HG02943 (cell line): ENCODE data around the gene MTFP1.
A peak's percentile ranks its signal among the peaks of the same experiment; 100 is the strongest.

ENCODE experiments used
- ATAC-seq: cut with Tn5 transposase; IDR thresholded peaks from one replicate; pipeline ENCODE4 v1.9.1; 2021; ENCODE audit warnings: mild to moderate bottlenecking, low read depth, moderate library complexity; ENCODE audit not compliant: unreplicated experiment

The MTFP1 gene, protein sequence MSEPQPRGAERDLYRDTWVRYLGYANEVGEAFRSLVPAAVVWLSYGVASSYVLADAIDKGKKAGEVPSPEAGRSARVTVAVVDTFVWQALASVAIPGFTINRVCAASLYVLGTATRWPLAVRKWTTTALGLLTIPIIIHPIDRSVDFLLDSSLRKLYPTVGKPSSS

DNA sequence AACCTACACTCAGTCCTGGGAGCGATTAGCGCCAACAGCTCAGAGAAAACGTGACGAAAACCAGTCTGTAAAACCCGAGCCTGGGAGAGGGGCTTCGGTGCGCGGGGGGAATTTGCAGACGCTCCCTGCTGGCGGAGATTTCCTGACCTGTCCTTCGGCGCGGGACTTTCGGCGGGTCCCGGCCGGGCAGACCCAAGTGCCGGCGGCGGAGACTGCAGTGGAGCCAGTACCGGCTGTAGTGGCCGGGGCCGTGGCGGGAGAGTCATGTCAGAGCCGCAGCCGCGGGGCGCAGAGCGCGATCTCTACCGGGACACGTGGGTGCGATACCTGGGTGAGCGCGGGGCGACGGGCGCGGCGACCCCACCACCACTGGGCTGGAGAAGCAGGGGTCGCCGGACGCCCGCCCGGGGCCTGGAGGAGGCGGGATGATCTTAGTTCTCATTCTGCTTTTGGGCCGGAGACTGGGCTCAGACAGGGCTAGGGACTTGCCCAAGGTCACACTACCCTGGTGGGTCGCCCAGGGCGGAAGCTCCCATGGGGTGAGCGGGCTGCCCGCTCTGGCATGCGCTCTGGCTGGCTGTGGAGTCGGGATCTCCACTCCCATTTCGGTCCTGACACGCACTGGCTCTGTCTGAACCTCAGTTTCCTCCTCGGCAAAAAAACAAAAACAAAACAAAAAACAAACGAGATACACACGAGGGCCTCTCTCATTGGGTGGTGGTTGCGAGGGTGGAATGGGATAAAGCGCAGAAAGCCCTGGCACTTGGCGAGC, at the start of gene MTFP1:
Gene MTFP1 (plus strand): TSS at position 153 of the 772 bp plus-strand sequence. CDS start 112 bp downstream, at position 265.
- no peak for ATAC-seq

DNA sequence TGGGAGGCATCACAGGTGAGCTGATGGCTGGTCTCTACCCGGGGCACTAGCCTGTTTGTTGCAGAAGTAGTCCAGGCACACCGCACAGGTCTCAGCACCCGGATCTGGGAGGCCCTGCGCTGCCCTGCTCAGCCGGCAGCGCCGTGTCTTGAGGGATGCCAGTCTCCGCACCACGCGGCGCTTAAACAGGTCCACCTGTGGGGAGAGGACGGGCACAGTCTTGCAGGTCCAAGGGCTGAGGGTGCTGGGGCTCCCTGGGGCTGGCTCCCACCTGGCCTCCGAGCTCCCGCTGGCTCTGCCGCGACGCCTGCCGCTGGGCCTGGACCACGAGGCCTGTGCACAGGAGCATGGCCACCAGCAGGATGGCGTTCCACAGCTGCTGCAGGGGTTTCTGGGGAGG, 45.6 kb upstream of the MTFP1 start:
- ATAC-seq, result no peak

DNA sequence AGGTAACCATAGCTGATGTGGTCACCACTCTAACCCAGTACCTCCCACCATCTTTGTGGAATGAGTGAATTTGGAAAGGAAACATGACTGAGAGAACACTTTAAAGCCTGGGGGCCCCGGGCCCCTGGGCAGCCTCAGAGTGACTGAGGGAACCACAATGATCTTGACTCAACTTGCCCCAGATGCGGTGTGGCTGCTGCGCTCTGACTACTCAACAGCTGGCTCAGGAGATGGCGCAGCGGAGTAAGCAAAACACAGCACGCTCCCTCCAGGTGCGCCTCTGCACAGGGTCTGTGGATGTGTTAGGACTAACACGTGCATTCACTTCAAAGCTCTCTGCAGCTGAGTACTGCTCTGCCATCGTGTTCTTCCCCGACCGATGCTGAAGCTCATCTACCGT, 44.3 kb upstream of the MTFP1 start:
- ATAC-seq, result no peak

DNA sequence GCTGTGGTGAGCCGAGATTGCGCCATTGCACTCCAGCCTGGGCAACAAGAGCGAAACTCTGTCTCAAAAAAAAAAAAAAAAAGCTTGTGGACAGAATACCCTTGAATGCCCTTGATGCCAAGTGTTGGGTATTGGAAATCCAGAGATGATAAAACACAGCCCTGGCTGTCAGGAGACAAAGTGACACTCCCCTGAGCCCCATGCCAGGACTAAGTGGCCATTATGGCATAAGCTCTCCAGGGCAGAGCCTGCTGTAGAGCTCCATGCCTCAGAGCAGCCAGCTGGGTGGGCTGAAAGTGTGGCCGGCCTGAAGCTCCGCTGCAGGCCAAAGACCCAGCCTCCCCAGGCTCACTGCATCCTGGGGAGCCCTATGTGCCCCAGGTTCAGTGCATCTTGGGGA, 43.2 kb upstream of the MTFP1 start:
- no peak for ATAC-seq

DNA sequence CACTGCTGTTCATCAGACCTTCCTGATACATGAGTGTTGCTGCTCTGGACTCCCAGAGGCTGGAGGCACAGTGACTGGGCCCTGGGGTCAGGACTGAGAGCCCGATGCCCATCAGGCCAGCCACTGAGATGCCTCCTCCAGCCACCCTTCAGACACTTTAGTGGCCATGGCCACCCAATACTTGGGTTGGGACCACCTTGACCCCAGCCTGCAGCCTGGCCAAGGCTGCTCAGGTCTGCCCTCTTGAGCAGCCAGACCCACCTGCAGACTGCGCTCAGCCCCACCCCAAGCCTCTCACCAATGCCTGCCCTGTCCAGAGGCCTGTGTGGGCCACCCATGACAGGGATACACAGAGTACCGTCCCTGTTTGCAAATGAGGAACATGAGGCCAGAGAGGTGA, 42.5 kb upstream of the MTFP1 start:
- no peak for ATAC-seq

DNA sequence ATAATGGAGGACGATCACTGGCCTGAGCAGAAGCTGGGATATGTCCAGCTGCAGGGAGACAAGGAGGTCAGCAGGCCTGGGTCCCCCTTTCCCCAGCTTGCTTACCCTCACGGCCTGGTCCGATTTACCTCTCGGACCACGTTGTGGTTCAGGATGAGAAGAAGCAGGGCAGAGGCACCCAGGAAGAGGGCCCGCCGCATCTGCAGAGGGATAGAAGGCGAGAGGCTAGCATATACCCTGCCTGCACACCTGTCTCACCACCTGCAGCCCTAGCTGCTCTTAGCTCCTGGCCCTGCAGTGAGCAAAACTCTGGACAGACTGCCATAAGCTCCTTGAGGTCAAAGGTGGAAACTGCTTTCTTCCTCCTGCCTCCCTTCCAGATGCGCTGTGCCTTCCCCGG, 39.6 kb upstream of the MTFP1 start:
- ATAC-seq, result no peak

DNA sequence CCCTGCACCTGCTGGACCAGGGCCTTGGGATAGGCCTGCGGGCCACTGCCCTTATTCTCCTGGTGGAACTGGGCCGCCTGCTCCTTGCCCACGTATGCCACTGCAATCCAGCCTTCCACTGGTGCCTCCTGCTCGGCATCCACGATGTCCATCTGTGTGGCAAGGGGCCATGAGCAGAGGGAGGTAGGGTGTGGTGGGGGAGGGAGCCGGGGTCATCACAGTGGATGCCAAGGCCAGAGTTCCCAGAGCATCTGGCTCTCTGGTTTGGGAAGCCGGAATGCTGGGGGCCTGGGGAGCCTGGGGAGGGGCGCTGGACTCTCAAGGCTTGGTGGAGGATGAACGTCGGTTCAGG, 39.0 kb upstream of the MTFP1 start:
- ATAC-seq, result no peak

DNA sequence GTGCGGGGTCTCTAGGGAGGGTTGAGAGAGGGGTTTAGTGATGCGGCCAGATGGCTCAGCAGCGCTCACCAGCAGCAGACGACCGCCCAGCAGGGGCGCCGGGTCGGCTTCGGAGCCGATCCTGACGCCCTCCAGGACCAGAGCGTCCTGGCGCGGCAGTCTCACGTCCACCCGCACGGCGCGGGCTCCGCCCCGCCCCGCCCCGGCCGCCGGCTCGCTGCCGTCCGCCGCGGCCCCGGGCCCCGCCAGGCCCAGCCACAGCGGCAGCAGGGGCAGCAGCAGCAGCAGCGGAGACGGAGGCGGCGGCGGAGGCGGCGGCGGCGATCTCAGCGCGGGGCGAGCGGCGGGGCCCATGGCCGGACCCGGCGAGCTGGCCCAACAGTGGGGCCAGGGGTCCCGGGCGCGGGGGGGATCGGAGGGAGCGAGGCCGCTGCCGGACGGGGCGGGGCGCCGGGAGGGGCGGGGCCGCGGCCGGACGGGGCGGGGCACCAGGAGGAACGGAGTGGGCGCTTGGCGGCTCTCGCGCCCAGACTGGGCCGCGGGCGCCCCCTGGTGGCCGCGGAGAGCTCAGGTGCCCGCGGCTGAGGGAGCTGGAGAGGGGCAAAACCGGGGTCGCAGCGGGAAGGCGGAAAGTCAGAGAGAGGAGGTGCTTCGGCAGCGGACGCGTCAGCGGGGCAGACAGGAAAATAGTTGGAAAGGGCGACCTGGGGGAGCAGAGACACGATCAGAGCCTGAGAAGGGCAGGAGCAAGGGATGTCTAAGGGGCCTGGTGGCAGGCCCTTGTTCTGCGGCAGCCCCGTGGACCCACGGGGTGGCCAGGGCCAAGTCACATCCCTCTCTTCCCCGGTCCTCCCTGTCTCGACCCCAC, 38.4 kb upstream of the MTFP1 start, which contains the start of gene RNF215:
Gene RNF215 (minus strand): TSS at position 452 of the 868 bp plus-strand sequence. CDS start 98 bp downstream, at position 354.
- peak; percentile 70 for ATAC-seq

DNA sequence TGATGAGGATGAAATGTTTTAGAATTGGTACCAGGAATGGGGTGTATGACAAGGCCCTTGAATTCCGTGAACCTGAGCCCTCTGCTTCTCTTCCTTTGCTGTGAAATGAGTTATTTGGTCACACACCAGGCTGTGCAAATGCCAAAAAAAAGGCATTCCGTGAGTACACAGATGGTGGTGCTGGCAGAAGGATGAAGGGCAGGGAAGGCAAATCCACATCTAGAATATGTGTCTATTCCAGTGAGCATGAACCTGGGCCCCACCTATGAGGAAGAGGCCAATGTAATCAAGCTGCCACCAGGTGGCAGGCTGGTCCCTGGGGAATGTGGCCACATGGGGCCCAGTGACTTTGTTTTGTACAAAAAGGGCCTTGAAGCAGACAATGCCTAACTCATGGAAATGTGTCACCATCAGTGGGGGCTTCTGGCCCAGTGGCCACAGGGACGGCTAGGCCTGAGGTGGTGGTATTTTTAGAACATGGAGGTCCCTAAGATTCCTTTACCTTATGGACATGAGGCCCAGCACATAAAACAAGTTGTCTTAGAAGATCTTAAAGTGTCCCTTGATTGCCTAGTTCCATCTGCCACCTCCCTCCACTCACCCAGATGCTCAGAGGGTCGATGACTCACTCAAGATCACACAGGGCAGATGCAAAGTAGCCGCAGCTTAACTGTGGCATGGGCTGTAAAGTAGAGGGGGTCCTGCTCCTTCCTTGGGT, 34.4 kb upstream of the MTFP1 start:
- no peak for ATAC-seq

DNA sequence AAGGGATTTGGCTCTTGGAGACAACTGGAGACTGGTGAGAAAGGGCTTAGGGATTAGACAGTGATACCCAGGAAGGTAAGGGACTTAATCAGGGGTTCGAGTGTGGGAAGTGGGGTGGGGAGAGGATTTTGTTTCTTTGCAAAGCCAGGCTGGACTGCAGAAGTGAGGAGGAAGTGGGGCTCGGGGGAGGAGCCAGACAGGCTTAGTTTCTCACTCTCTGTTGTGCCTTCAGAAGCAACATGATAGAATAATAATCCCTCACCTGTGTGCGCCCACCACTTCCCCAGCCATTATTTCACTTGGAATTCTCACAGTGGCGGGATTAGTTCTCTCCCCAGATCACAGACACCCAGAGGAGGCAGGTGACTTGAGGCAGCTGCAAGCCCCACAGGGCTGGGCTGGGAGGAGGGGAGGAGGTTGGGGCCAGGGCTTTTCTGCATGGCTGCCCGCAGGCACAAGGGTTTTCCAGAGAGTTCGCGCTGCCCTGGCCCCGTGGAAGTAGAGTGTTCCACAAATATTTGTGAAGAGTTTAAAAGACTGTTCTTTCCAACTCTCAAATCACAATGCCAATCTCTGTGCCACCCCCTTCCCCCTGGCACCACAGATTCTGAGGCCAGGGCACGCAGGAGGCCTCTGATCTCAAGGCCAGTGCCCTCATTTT, 32.8 kb upstream of the MTFP1 start:
- ATAC-seq, result no peak

DNA sequence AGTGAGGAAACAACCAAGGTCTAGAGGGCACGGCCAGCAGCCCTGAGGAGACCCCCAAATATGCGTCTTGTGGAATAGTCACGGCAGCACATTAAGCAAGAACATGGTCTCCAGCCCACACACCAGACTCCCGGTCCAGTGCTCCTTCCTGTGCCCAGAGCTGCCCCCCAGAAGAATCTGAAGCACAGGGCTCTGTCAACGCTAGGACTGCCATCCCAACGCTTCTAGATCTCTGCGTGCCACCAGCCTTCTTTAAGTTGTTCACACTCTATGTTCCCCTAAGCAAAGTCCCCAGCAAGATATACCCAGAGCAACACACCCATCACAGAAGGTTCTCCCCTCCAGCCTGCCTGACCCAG, 32.3 kb upstream of the MTFP1 start:
- ATAC-seq, result no peak

DNA sequence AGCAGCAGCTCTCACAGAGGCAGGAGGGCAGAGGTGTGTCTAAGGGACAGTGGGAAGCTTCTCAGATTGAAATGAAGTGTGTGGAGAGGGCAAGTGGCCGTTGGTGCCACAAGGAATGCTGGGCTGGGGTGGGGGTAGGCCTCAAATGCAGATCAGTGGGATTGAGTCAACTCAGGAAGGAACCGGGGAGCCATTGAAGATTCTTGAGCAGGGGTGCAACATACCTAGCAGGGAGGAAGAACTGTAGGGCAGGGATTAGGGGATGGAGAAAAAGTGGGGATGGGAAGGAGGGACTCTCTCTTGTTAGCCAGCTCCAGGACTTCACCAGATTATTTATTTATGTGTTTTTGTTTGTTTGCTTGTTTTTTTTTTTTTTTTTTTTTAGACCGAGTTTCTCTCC, 31.7 kb upstream of the MTFP1 start:
- ATAC-seq, result no peak

DNA sequence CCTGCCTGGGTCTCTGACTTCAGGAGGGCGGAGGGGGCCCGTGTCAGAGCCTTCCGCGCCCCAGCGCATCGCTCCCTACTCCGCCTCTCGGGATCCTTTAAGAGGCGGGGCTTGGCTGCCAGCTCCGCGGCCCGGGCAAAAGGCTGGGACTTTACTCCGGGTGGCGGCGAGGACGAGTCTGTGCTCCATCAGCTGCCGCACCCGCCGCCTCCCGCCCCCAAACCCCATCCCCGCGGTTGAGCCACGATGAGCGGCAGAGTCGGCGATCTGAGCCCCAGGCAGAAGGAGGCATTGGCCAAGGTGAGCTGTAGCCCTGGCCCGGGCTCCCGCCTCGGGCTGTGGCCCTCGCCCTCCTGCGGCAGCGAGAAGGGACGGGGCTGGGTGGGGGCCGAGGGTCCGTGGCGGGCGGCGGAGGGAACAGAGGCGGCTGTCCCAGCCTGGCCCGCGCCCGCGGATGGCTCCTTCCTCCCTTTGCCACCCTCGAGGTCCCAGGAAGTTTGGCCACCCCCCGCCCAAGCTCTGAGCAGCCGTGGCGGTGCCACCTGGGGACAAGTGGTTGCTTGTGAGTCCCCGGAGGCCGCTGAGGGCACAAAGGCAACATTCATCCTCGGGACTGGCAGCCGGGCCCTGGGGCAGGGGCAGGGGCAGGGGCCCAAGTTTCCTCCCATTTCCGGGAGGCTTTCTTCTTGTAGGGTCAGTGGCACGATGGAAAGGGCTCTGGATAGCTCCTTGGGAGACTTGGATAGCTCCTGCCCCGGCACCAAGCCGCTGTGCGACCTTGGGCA, 28.5 kb upstream of the MTFP1 start, which contains the start of gene SEC14L2:
Gene SEC14L2 (plus strand): TSS at position 148 of the 785 bp plus-strand sequence. CDS start 99 bp downstream, at position 247.
- no peak for ATAC-seq

DNA sequence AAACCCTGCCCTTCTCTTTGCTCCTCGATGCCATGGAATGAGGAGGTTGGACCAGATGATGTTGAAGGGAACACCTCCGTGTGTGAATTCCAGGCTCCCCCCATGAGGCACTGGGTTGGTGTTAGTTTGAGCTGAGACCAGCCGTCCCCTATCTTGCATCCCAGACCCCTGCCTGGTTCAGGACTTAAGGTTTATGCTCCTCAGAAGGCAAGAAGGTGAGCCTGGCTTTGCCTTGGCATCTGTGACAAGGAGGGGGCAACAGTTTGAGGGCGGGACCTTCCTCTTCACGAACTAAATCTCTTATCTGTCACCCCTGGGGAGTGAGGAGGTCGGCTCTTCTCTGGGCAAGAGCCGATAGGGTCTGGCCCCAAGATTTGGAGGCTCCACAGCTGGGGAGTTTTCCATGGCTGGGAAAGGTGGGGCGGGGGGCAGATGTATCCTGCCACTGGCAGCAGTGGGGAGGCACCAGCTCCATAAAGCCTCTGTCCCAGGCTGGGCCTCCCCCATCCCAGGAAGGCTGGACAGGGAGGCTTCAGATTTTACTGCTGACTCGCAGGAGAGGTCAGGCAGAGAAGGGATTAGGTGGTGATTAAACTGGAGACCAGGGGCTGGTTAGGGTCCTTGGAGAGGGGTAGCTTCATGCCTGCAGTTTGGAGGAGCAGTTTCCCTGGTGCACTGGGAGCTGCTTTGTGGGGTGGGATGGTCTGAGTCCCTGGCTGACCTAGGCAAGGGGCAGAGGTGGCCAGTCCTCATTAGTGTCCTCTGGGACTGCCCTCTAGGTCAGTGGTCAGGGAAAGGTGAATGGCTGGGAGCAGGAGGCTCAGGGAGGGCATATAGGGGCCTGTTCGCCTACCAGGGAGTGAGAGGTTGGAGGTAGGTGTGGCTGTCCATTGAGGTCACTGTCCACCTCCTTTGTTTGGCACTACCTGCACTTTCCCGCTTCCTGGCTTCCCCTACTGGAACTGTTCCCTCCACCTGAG, 27.6 kb upstream of the MTFP1 start:
- ATAC-seq, result no peak

DNA sequence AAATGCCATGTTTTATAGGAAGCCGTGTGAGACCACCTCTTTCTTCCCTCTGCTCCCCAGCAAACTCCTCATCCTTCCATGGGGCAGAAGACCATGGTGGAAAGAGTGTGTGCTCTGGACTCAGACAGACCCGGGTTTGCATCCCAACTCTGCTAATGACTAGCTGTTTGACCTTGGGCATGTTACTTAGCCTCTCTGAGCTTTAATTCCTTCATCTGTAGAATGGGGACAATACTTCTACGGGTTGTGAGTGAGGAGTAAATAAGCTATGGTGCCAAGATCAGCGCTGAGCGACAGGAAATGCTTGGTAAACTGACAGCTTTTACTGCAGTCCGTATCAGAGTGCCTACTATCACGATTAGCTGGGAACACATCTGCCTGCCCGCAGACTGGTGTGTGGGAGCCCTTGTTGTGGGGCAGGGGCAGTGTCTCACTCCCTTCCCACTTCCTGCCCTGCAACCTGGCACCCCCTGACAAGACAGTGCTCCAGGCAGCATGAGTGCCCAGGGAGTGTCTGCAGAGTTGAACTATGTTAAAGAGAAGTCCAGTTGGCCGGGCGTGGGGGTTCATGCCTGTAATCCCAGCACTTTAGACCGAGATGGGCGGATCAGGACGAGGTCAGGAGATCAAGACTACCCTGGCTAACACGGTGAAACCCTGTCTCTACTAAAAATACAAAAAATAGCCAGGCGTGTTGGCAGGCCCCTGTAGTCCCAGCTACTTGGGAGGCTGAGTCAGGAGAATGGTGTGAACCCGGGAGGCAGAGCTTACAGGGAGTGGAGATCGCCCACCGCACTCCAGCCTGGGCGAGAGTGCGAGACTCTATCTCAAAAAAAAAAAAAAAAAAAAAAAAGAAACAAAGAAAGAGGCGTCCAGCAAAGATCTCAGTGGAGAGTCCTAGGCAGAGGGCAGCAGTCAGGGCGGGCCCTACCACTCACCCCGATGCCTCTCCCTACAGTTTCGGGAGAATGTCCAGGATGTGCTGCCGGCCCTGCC, 26.6 kb upstream of the MTFP1 start:
- no peak for ATAC-seq

DNA sequence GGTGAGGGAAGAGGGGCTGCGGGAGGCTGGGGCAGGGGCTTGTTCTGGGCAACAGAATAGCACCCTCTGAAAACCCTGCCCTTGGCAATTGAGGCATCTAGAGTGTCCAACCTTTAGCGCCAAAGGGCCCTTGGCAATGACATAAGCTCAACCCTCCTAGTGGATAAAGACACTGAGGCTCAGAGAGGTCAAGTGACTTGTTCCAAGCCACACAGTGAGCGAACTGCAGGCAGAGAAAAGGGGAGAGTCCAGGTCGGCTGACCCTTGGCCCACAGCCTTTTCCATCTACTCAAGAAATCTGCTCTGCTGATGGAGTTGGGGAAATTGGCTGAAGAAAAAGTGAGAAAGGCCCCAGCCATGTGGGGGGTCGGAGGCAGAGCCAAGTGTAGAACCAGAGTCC, 25.9 kb upstream of the MTFP1 start:
- no peak for ATAC-seq

DNA sequence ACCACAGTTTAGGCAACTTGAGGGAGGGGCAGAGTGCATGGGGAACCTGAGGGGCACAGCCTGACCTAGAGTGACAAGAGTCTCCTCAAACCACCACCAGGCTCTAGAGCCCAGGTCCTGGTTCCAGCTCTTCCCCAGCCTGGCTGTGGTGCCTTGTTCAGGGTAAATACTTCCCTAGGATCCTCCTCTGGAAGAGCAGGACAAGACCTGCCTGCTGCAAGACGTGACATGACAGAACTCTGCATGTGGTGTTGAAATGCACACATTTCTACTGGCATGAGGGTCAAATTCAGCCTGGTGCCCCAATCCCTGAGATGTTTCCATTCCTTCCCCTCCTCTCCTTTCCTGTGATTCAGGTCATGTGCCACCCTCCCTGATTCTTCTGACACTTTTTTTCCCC, 25.4 kb upstream of the MTFP1 start:
- ATAC-seq, result no peak
